ENCODE results near the gene SHISA9. TPM values are rescaled to one million over a fixed set of nuclear protein-coding genes. Genes with fewer than 3 reads are reported as not detected.

The SHISA9 gene
- total RNA-seq, 1 donor from 2014 or later = 14.7 TPM

DNA sequence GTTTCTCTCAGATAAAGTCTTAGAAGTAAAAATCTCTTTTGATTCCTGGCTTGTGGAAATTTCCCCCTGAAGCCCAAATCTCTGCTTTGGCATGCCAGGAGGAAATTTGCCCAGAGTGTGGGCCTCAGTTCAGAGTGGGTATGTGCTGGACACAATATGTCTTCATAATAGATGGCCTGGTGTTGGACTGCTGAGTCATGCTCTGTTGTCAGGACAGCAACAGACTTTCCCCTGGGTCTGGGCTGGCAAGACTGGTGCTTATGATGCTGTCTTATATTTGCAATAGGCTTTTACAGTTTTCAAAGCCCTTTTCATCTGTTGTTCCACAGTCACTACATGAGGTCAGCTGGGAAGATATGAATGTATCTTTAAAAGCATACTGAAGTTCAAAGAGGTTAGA is 57.0 kb downstream of the SHISA9 start:
- no peak for DNase-seq

DNA sequence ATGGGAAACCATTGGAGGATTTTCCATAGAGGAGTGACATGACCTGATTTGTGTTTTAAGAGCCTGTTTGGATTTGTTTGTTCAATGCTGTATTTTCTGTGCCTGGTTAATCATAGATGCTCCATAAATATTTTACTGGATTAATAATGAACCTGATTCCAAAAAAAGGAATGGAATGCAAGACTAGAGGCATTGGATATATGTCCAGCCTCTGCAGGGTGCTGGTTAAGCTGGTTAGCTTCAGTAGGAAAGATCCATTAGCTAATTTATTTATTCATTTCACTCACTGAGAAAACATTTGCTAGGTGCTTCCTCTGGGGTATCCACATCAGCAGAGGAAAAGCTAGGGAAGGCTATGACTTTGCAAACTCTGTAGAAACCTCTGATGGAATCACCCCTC is 57.7 kb downstream of the SHISA9 start:
- no peak for DNase-seq

DNA sequence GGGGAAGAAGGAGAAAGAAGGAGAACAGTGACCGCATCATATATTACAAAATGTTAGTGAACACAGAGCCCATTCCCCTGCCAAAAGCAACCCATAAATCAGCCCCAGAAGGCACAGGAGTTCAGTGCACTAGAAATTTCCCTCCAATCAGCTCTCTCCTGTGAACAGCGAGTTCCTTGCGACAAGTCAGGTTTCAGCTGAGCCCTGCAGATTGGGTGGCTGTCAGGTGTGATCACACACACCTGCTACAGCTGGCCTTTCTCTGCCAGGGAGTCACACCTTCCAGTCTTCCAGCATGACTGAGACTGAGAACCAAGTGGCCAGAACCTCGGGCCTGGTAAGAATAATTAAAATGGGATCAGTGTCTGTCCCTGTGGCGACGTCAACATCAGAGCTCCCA is 60.2 kb downstream of the SHISA9 start:
- no peak for DNase-seq

DNA sequence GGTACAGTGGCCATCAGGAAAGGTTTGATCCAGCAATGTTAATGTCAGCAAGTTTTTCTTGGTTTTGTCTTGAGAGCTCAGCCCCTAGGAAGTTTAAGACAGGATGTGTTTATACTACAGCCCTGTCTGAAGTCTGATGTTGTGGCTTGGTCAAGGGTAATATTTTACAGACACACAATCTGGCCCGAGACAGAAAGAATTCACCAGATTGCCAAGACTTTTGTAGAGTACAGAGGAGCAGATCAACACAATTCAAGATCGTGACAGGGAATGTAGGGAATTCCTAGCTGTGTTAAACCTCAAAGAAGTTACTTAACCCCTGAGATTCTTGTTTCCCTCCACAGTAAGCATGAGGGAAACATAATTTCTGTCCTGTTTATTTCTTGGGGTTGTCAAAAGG is 63.1 kb downstream of the SHISA9 start:
- DNase-seq = no peak

DNA sequence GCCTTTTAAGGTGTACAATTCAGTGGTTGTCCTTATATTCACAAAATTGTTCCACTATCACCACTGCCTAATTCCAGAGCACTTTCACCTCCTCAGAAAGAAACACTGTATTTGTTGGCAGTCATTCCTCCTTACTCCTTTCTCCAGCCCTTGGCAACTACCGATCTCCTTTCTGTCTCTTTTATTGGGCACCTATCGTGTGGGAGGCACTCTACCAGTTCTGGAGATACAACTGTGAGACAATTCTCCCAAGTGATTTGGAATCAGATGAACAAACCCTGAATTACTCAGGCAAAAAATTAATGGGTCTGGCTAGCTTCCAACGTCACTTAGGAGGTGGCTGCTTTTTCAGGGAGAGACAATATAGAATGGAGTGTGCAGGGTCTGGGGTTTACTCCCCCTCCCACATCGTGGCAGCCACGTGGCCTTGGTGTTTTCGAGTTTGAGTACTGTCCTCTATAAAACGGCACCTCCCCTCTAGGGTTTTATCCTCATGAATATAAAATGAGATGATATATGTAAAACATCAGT is 63.9 kb downstream of the SHISA9 start:
- no peak for DNase-seq

DNA sequence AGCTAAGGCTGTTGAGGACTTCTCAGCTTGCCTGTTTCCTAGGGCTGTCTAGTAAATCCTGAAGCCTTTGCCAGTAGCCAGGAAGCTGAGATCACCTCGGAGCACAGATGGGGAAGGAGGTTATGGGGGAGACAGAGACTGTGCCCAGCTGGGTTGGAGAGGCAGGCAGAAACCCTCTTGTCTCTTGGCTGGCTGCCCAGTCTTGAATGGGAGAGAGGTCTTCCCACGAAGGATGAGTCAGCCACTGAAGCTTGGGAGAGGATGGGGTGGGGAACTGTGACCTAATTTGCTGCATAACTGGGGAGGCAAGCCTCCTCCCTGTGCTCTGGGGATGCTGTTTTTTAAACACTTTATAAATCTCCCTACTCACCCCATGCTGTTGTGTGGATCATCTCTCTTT is 69.8 kb downstream of the SHISA9 start:
- peak; percentile 75 for DNase-seq

DNA sequence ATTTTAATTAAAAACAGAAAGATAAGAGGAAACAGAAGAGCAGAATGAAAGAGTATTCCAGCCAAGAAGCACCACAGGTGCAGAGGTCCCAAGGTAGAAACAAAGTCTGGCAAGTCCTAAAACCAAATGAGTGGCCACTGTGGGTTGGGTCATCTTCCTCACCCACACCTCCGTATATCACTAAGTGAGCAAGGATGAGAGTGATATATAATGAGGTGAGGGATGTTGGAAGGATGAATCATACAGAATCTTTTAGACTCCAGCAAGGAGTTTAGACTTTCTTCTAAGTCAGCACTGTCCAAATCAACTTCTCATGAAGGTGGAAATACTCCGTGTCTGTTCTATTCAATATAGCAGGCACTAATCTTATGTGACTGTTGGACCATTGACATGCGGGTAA is 70.8 kb downstream of the SHISA9 start:
- no peak for DNase-seq

DNA sequence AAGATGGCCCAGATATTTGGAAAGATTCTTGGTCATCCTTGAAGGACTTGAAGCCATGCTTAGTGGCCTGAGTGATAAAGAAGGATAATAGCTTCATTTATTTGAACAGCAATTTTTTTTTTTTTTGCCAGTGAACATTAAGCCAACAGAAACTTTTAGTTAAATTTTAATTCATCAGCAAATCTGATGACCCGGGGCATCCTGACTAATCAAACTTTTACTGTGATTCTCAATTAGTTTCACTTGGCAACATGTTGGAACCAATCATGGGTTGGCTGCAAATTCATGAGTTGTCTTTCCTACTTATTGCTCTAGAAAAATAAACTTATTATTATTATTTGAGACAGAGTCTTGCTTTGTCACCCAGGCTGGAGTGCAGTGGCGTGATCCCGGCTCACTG is 74.4 kb downstream of the SHISA9 start:
- no peak for DNase-seq

DNA sequence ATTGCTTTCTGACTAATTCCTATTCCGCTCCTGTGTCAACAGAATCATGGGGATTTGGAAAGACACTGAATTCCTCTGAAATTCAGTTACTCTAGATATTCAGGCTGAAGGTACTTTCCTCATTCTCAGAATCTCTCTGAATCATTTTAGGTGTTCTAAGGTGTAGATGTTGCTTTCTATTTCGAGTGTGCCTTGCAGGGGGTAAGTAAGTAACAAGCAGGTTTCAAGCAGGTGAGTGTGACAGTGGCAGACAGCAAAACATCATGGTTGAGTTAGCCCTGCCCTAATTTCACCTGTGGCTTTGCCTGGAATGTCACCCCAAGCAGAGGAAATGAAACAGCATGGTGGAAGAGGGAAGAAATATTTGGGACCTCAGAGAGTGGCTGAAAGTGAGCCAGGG is 75.1 kb downstream of the SHISA9 start:
- no peak for DNase-seq

DNA sequence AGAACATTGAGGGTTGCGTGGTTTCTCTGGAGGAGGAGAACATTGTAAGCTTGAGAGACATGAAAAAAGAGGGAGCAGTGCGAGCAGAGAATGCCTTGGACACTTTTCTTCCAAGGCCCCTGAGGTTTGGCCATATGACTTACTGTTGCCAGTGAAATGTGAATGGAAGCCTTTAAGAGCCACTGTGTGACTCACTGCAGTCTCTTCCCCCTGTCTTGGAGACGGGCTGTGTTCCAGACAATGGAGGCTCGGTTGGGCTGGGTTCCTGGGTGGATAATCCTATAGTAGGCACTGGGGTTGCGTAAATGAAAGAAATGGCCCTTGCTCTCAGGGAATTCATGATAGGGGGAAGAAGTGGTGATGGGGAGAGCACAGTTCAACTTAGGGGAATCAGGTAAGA is 75.5 kb downstream of the SHISA9 start:
- DNase-seq = no peak

DNA sequence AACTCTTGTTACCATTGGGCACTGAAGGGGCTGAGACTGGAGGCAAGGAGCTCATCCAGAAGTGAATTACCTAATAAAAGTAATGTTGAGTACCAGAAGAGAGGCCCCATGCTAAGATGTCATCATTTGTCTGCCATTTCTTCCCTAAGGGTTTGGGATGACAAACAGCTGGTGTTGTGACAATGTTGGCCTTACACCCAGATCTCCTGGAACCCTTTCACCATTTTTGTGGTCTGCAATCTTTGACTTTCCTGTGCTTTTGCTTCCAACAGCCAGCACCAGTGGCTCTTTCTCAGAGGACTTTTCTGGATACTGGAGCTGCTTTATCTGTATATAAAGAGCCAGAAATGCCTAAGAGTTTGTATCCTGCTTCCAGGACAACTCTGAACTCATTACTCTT is 84.1 kb downstream of the SHISA9 start:
- DNase-seq = no peak

DNA sequence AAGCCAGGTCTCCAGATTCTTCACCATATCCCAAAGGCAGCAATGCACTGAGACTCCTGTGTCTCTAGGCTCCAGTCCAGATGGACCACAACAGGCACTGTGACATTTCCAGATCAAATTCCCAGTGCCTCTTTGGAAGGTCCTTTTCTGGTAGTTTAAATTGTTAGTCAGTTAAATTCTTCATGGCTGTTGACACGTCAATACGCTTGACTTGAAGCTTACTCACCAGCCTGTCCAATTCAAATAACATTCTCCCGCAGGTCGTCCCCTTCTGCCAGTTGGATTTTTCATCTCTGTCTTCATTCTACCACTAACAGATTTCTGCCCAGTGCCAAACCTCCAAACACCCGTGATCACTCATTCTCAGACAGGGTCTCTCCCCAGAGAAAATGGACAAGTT is 86.7 kb downstream of the SHISA9 start:
- DNase-seq = no peak

DNA sequence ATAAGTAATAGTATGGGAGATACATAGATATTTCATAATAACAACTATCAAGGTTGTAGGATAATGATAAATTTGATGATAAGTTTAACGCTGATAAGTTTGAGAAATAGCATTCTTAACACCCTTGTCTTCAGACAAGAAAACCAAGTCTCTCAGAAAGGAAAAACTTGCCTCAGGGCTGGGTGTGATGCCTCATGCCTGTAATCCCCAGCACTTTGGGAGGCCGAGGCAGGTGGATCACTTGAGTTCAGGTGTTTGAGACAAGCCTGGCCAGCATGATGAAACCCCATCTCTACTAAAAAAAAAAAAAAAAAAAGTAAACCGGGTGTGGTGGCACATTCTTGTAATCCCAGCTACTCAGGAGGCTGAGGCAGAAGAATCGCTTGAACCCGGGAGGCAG is 90.7 kb downstream of the SHISA9 start:
- DNase-seq = no peak

DNA sequence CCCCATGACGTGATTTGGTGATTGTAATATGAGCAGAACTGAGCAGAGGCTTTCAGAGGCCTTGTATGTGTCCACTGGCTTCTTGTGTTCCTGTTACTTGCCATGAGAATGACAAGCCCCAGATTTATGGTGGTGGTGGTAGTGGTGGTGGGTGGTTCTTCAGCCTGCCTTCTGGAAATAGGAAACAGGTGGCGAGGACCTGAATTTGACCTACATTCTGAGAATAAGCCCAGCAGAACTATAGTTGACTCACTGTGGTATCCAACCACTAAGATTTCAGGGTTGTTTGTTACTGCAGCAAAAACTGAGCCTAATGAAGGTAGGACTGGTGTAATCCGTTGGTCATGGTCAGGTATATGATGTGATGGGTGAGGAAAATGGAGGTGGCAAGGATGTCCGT is 93.0 kb downstream of the SHISA9 start:
- DNase-seq = no peak

DNA sequence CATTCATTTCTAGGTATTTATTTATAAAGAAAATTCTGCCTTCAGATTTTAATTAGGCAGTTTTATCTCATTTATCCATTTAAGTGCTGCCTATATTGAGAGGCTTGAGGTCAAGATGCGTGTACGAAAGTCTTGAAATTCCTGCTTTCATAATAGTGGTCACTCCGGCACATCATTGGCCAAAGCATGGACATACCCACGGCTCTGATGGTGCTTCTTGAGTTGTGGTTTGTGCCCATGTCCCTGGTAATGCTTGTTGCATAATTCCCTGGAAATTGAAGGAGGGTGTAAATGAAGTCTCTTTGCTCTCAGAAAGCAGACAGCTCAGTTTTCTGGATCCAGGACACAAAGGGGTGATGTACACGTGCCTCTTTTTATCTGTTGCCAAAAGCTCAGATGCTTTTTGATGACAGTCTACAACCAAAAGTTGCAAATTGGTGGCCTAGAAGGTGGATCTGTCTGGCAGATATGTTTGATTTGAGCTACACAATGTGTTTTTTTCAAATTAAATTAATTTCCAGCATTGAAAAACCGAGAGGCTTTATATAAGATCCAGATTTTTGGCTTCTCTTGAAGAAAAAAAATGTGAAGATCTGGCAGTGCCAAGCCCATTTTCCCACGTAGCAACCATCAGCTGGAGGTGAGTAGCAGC is 94.4 kb downstream of the SHISA9 start:
- peak; percentile 35 for DNase-seq

DNA sequence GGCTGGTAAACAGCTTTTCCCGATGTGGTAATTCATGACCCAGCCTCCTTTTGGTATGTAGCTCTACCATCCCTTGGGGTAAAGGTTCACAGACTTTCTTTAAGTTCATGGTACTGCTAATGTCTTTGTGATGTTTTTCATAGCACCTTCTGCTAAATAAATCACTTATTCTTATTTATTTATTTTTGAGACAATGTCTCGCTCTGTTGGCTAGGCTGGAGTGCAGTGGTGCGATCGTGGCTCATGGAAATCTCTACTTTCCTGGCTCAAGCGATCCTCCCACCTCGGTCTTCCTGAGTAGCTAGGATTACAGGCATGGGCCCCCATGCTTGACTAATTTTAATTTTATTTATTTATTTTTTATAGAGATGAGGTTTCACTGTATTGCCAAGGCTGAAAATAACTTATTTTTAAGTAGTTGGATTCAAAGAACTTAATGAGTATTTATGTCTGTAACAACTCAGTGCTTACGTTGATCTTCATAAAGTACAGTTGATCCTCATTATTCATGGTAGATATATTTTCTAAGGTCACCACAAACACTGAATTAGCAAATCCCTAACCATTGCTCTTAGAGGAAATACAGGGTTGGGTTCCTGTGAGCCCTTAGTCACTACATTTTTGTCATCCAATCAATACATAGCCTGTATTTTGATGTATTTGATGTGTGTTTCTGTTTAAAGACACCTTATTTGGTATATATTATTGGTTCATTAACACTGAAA is 97.1 kb downstream of the SHISA9 start:
- no peak for DNase-seq

DNA sequence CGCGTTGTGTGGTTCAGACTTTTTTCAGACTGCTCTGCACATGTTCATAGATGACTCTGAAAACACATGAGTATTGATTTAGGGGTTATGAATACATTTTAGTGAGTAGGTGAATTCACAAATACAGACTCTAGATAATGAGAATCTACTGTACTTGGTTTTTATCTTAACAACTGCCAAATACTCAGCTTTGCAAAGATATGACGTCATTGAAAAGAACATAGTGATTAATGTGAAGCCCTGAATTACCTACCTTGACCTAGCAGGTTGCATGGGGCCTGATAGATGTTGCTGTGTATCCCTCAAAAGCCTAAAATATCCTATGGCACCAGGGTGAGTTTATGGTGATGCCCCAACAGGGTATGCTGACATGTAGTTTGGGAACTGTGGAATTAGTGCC is 98.0 kb downstream of the SHISA9 start:
- no peak for DNase-seq

DNA sequence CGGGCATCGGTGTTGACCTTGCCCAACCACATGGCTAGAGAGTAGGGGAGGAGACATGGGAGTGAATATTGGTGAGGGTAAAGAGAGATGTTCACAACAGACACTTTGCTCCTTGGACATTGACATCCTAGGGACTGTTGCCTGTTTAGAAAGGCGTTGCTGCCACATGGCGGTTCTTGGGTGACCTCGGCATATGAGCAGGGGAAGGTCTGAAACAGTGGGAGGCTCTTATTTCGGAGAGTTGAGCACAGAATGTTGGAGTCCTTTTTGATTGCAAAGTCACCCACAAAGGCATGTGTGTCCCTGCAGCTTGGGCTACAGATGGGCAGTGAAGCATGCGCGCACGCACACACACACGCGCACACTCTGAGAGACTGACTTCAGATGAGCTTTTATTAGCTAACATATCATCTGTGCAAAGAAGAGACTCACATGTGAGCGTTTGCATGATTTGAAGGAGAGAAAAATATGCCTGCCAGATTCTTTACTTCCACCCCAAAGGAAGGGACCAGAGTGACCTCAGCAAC is 104.4 kb downstream of the SHISA9 start:
- peak; percentile 6 for DNase-seq

DNA sequence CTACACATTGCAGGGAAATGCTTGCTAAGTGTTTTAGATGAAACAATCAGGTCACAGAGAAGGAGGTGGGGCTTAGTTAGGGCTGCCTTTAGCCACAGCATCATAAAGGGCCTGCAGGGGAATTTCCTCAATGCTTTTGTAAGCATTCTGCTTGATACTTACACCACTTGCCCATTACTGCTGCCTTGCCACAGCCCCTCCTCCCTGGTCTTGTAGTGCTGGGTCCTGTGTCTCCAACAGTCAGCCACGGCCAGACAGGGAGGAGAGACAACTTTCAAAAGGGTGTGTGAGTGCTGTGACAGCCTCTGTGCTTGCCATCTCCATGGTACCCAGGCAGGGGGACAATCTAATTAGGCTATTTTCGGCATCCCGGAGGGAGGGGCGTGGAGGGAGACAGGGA is 111.2 kb downstream of the SHISA9 start:
- no peak for DNase-seq

DNA sequence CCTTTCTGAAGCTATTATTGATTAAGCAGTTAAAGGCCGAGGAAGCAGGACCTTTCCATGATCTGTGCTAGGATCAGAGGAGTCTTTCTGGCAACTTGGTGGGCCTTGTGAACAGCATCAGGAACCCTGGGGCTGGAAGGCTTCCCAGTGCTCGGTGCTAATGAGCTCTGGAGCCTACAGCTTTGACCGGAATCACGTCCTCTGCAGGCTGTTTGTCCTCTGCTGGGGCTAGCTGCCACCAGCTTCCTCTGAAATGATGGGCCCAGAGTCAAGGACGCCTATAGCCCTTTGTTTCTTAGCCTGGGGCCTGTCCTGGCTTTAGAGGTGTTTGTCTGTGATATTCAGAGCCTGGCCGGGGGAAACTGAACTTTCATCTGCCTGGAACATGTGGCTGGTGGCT is 111.6 kb downstream of the SHISA9 start:
- DNase-seq = no peak

DNA sequence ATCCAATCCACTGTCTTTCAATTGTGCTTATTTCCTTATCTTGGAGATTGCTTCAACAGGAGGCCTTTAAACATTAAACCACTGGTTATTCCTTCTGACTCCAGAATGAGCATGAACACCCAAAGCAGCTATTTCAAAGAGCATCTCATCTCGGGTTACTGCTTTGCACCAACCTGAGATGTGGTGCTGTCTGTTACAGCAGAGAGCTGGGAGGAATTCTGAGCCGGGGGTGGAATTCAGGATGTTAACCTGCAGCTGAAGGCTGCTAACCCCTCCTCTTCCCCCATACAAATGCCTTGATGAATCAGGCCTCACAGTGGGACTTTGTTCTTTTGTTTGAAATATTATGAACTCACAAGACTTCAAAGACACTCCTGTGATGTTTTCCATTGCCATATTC is 113.1 kb downstream of the SHISA9 start:
- no peak for DNase-seq

DNA sequence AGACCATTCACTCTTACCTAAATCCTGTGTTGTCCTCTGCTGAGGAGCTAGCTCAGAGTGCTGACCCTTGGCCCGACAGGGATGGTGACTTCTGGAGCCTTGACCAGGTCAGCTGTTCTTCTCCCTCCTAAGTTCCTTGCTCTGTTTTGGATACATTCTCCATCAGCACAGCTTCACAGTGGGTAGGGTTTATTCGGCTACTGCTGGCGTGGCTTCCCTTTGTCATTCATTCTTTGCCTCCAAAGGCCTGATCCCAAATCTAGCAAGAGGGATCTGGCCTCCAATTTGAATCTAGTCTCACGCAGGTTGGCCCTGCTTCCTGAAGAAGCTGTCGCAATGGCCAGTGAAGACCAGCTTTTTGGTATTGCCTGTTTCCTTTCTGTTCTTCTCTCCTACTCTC is 116.6 kb downstream of the SHISA9 start:
- DNase-seq = no peak

DNA sequence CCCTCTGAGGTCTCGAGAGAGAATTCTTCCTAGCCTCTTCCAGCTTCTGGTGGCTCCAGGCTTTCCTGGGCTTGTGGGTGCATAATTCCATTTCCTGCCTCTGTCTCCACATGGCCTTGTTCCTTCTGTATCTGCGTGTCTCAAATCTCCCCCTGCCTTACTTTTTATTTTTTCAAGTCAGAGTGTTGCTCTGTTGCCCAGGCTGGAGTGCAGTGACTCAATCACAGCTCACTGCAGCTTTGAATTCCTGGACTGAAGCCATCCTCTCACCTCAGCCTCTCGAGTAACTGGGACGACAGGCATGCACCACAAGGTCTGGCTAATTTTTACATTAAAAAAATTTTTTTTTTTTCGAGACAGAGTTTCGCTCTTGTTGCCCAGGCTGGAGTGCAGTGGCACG is 120.6 kb downstream of the SHISA9 start:
- peak; percentile 12 for DNase-seq

DNA sequence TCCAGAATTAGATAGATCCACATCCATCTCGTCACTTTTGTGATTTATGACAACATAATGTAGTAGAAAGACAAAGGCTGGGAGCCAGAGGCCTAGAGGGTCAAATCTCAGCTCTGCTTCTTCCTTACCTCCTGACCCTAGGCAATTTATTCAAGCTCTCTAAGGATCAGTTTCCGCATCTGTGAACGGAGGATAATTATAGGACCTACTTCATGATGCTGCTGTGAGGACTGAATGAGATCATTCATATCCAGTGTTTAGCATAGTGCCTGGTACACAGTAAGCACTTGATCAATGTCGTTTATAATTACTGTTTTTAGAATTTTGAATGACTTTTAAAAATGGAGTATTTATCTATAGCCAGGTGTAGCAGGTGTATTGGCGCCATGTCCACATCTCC is 128.4 kb downstream of the SHISA9 start:
- DNase-seq = no peak

Data from occipital lobe (tissue), 2 donors.